MM.1S (cell line): ENCODE measurements around the gene NIPAL4.

ENCODE experiments used
- DNase-seq: peaks from one replicate; pipeline ENCODE4 v3.0.0-alpha.2; 2015
- H2AFZ ChIP-seq: fragments of 300-600 bp; sonication (generic); 2 replicates; pipeline ENCODE4 v1.6.0; 2016; ENCODE audit warnings: antibody characterized with exemption, low read length
- H3F3A ChIP-seq: fragments of 300-600 bp; sonication (generic); 2 replicates; pipeline ENCODE4 v1.6.1; 2016; ENCODE audit warnings: mild to moderate bottlenecking, antibody characterized with exemption, low read length, moderate library complexity, mixed read lengths; ENCODE audit not compliant: insufficient read depth
- H3K27ac ChIP-seq: fragments of 300-600 bp; sonication (generic); 2 replicates; pipeline ENCODE4 v1.5.1; 2016; ENCODE audit warnings: mild to moderate bottlenecking, low read length
- H3K27me3 ChIP-seq: fragments of 300-600 bp; sonication (generic); replicated peaks from 2 replicates; pipeline ENCODE4 v1.6.0; 2016; ENCODE audit warnings: low read length; ENCODE audit not compliant: insufficient read depth
- H3K36me3 ChIP-seq: fragments of 300-600 bp; sonication (generic); replicated peaks from 2 replicates; pipeline ENCODE4 v1.6.1; 2016; ENCODE audit warnings: mild to moderate bottlenecking, low read length, mixed read lengths; ENCODE audit not compliant: insufficient read depth
- H3K4me1 ChIP-seq: fragments of 300-600 bp; sonication (generic); 2 replicates; pipeline ENCODE4 v1.6.1; 2016; ENCODE audit warnings: low read length, mixed read lengths
- H3K4me2 ChIP-seq: fragments of 300-600 bp; sonication (generic); 2 replicates; pipeline ENCODE4 v1.6.0; 2016; ENCODE audit warnings: low read depth, low read length
- H3K4me3 ChIP-seq: fragments of 300-600 bp; sonication (generic); 2 replicates; pipeline ENCODE4 v1.5.1; 2016; ENCODE audit warnings: low read length, mixed read lengths
- H3K79me2 ChIP-seq: fragments of 300-600 bp; sonication (generic); 2 replicates; pipeline ENCODE4 v1.6.1; 2016; ENCODE audit warnings: mixed run types, low read length, mixed read lengths
- H3K9ac ChIP-seq: fragments of 300-600 bp; sonication (generic); 2 replicates; pipeline ENCODE4 v1.6.1; 2016; ENCODE audit warnings: low read length, mixed read lengths
- H3K9me2 ChIP-seq: fragments of 300-600 bp; sonication (generic); replicated peaks from 2 replicates; pipeline ENCODE4 v1.6.1; 2016; ENCODE audit warnings: mild to moderate bottlenecking, low read length, mixed read lengths; ENCODE audit not compliant: insufficient read depth
- H3K9me3 ChIP-seq: fragments of 300-600 bp; sonication (generic); replicated peaks from 2 replicates; pipeline ENCODE4 v1.6.1; 2016; ENCODE audit warnings: mild to moderate bottlenecking, low read length, mixed read lengths; ENCODE audit not compliant: insufficient read depth
- H4K20me1 ChIP-seq: fragments of 300-600 bp; sonication (generic); 2 replicates; pipeline ENCODE4 v1.6.1; 2016; ENCODE audit warnings: mild to moderate bottlenecking, low read length, moderate library complexity, mixed read lengths; ENCODE audit not compliant: insufficient read depth
- EZH2 ChIP-seq: fragments of 300-600 bp; sonication (generic); optimal IDR thresholded peaks from 2 replicates; pipeline ENCODE3; 2017; ENCODE audit warnings: low read depth, mild to moderate bottlenecking, antibody characterized with exemption, low read length, mixed read lengths
- EZH2phosphoT487 ChIP-seq: fragments of 300-600 bp; sonication (generic); IDR thresholded peaks from 2 replicates; pipeline ENCODE4 v1.6.1; 2018; ENCODE audit warnings: antibody characterized with exemption, low read length
- TF ChIP-seq, protein P1 (sequence below): fragments of 300-600 bp; sonication (generic); IDR thresholded peaks from 2 replicates; pipeline ENCODE4 v1.5.1; 2016; ENCODE audit warnings: antibody characterized with exemption, low read length, mixed read lengths

NIPAL4 gene

DNA sequence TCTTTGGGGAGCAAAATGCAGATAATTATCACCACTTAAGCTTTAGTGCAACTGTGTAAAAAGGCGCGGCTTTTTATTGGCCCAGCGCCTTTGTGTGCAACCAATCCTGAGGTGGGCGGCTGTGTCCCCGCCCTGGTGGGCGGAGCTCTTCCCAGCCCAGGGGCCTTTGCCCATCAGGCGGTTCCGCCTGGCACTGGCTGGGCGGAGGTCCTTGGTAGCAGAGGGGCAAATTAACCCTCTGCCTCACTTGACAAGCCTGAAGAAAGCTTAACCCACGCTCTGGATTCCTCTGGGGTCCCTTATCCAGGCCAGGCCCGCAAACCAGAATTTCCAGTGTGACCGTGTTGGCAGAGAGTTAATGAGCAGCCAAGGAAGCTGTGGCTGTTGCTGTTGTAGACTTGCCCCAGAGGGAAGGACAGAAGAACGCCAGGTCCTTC lies 12.8 kb upstream of the NIPAL4 start:
- Histone ChIP-seq H3K9ac (no peak overlapping the region), H3K9me2 (no peaks in the 10 kb centered on the region), H2AFZ (no peak overlapping the region), H3K4me2 (no peak overlapping the region), H4K20me1 (no peaks in the 10 kb centered on the region), H3K79me2 (no peaks in the 10 kb centered on the region), H3K9me3 (no peaks in the 10 kb centered on the region), H3F3A (no peaks in the 10 kb centered on the region), H3K4me1 (no peaks in the 10 kb centered on the region), H3K27me3 (no peaks in the 10 kb centered on the region), H3K36me3 (no peaks in the 10 kb centered on the region), H3K4me3 (no peak overlapping the region), H3K27ac (no peak overlapping the region)
- TF ChIP-seq, protein P1, sequence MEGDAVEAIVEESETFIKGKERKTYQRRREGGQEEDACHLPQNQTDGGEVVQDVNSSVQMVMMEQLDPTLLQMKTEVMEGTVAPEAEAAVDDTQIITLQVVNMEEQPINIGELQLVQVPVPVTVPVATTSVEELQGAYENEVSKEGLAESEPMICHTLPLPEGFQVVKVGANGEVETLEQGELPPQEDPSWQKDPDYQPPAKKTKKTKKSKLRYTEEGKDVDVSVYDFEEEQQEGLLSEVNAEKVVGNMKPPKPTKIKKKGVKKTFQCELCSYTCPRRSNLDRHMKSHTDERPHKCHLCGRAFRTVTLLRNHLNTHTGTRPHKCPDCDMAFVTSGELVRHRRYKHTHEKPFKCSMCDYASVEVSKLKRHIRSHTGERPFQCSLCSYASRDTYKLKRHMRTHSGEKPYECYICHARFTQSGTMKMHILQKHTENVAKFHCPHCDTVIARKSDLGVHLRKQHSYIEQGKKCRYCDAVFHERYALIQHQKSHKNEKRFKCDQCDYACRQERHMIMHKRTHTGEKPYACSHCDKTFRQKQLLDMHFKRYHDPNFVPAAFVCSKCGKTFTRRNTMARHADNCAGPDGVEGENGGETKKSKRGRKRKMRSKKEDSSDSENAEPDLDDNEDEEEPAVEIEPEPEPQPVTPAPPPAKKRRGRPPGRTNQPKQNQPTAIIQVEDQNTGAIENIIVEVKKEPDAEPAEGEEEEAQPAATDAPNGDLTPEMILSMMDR: no peak
- TF ChIP-seq EZH2phosphoT487: no peak
- no peak for TF ChIP-seq EZH2
- DNase-seq: no peak

DNA sequence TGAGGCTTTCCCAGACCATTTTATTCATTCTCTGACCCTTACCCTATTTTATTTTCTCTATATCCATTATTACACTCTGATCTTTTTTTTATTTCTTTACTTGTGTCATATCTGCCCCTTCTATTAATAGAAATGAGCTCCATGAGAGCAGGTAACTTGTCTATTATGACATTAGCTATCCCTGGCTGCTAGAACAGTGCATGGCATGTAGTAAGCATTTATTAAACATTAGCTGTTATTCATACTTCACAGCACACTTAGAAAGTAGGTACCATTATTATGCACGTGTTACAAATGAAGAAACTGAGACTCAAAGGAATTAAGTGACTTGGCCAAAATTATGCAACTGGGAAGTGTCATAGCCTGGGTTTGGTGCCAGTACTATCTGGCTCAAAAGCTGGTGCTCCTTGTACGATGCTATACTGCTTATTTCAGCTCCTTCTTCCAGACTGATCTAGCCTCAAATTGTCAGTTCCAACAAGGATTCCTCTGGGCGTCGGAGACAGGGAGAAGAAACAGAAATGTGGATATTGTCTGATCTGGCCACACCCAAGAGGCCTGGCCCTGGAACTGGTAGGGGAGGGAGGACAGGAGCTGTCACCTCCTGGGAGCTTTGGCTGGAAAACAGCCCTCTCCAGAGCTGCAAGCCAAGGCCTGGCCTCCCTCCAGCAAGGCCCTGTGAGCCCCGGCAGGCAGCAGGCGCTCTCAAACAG lies 10.8 kb upstream of the NIPAL4 start:
- no peak for TF ChIP-seq EZH2phosphoT487
- TF ChIP-seq EZH2: no peak
- TF ChIP-seq, protein P1: no peak
- H3K4me2 ChIP-seq: no peak overlapping the region
- no peaks in the 10 kb centered on the region for H4K20me1 ChIP-seq
- H3K4me3 ChIP-seq: no peak overlapping the region
- no peaks in the 10 kb centered on the region for H3K27me3 ChIP-seq
- no peaks in the 10 kb centered on the region for H3F3A ChIP-seq
- no peak overlapping the region for H3K9ac ChIP-seq
- H3K79me2 ChIP-seq: no peaks in the 10 kb centered on the region
- H3K4me1 ChIP-seq: no peaks in the 10 kb centered on the region
- H3K9me2 ChIP-seq: no peaks in the 10 kb centered on the region
- no peak overlapping the region for H2AFZ ChIP-seq
- H3K27ac ChIP-seq: no peak overlapping the region
- no peaks in the 10 kb centered on the region for H3K9me3 ChIP-seq
- H3K36me3 ChIP-seq: no peaks in the 10 kb centered on the region
- DNase-seq: no peak

DNA sequence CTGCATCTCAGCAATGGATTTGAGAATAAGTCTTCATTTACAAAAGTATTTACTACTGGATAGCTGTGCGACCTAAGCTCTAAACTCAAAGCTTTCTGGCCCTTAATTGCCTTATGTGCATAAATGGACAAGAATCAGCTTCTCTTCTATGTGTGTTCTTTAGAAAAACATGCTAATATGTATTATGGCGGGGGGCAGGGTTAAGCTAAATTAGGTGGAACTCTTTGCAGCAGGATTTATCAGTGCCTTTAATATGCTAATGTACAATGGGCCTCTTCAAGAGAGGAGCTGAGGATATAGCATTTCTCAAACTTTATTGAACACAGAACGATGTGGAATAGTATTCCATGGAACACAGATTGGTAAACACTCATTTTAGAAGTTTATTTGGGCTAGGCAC lies 10.0 kb upstream of the NIPAL4 start:
- H4K20me1 ChIP-seq: no peaks in the 10 kb centered on the region
- TF ChIP-seq EZH2phosphoT487 (no peak), EZH2 (no peak)
- TF ChIP-seq, protein P1: no peak
- H3K4me3 ChIP-seq: no peak overlapping the region
- H3K4me1 ChIP-seq: no peaks in the 10 kb centered on the region
- no peak overlapping the region for H3K27ac ChIP-seq
- no peak overlapping the region for H3K9ac ChIP-seq
- DNase-seq: no peak
- no peaks in the 10 kb centered on the region for H3K9me2 ChIP-seq
- no peaks in the 10 kb centered on the region for H3K36me3 ChIP-seq
- no peaks in the 10 kb centered on the region for H3F3A ChIP-seq
- no peaks in the 10 kb centered on the region for H3K27me3 ChIP-seq
- H2AFZ ChIP-seq: no peak overlapping the region
- no peaks in the 10 kb centered on the region for H3K79me2 ChIP-seq
- no peaks in the 10 kb centered on the region for H3K9me3 ChIP-seq
- H3K4me2 ChIP-seq: no peak overlapping the region
